SH-SY5Y (cell line): ENCODE measurements around the gene MACROD2.

Experiments
- GATA2 ChIP-seq: IDR thresholded peaks from 2 replicates; pipeline ENCODE4 v1.6.1; 2011; ENCODE audit warnings: mild to moderate bottlenecking, low read depth, low read length
- GATA3 ChIP-seq: IDR thresholded peaks from 2 replicates; pipeline ENCODE4 v1.6.1; 2011; ENCODE audit warnings: low read depth, mild to moderate bottlenecking, low read length, moderate library complexity

DNA sequence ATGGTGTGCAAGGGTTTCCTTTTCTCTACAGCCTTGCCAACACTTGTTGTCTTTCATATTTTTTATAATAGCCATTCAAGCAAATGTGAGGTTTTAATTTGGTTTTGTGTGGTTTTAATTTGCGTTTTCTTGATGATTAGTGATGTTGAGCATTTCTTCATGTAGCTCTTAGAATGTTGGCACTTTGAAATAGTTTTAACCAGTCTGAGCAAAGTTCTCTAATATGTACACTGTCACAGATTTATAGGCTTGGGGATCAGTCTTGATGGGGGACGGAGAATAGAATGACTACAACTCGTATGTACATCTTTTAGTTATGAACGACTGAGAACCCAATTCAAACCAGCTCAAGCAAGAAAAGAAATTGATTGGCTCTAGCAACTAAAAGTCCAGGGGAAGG, 1574.8 kb downstream of the MACROD2 start:
- TF ChIP-seq GATA2, result no peak
- no peak for TF ChIP-seq GATA3
